ENCODE data around the gene ZNRF3.

DNA sequence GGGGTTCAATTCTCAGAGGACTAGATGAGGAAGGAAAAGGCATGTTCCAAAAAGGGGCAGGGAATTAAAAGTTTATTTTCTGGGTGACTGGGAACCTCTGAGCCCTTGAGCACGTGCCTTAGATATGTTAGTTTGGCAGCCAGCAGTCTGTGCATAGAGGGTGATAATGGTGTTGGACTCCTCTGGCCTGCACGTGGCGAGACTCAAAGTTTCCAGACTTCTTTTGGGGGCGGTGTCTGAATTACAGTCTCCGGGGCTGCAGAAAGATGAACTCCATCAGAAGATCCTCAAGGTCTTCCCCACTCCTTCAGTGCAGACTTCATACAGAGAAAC is 861 bp upstream of the ZNRF3 start:
- TF ChIP-seq, protein P1, sequence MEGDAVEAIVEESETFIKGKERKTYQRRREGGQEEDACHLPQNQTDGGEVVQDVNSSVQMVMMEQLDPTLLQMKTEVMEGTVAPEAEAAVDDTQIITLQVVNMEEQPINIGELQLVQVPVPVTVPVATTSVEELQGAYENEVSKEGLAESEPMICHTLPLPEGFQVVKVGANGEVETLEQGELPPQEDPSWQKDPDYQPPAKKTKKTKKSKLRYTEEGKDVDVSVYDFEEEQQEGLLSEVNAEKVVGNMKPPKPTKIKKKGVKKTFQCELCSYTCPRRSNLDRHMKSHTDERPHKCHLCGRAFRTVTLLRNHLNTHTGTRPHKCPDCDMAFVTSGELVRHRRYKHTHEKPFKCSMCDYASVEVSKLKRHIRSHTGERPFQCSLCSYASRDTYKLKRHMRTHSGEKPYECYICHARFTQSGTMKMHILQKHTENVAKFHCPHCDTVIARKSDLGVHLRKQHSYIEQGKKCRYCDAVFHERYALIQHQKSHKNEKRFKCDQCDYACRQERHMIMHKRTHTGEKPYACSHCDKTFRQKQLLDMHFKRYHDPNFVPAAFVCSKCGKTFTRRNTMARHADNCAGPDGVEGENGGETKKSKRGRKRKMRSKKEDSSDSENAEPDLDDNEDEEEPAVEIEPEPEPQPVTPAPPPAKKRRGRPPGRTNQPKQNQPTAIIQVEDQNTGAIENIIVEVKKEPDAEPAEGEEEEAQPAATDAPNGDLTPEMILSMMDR (IDR thresholded peaks at IDR 0.05), result no peak
- TF ChIP-seq POLR2A (IDR thresholded peaks at IDR 0.05), result no peak
